GM12878 (cell line): ENCODE results near the gene ANOS1. TPM values are rescaled to one million over a fixed set of nuclear protein-coding genes. Genes with fewer than 3 reads are reported as not detected.

Experiments used
- ATAC-seq: fragments of 200-7000 bp; cut with Tn5 transposase; 3 replicates; pipeline ENCODE4 v1.9.1; 2020; ENCODE audit warnings: mild to moderate bottlenecking, moderate library complexity
- BruUV-seq: library from RNA; stranded (reverse); fragments of 400-500 nt; replicated peaks from 2 replicates; lab custom pipeline; 2021; lab: Mats Ljungman, UMichigan
- CTCF ChIA-PET: fragments of 300-600 bp; sonication (Branson Sonifier 250); formaldehyde crosslinking; extraction: SDS; loops from one replicate; lab custom pipeline; 2021; ENCODE audit warnings: inconsistent platforms; lab: Yijun Ruan, JAX
- POLR2A ChIA-PET: fragments of 350-600 bp; formaldehyde crosslinking; extraction: SDS; loops from one replicate; lab custom pipeline; 2021; ENCODE audit warnings: inconsistent platforms; lab: Charles Lee
- RAD21 ChIA-PET: fragments of 300-600 bp; sonication (Branson Sonifier 250); formaldehyde crosslinking; loops from one replicate; lab custom pipeline; 2023; ENCODE audit warnings: antibody characterized with exemption; ENCODE audit not compliant: unreplicated experiment; lab: Charles Lee
- SMC1A ChIA-PET: fragments of 300-600 bp; sonication (Branson Sonifier 250); formaldehyde crosslinking; loops from one replicate; lab custom pipeline; 2023; ENCODE audit not compliant: unreplicated experiment, uncharacterized antibody; lab: Charles Lee
- DNase-seq: peaks from one replicate; pipeline ENCODE4 v3.0.0-alpha.2; 2011; ENCODE audit warnings: low read depth, low spot score
- FAIRE-seq: peaks from 3 replicates; lab custom pipeline; 2011; peaks lifted over from hg19 to GRCh38; lab: Jason Lieb, UNC
- H2AFZ ChIP-seq: 2 replicates; pipeline ENCODE4 v1.6.0; 2011; ENCODE audit warnings: low read depth, low read length, control low read depth; ENCODE audit not compliant: control insufficient read depth
- H3K27ac ChIP-seq: 2 replicates; pipeline ENCODE4 v1.5.1; 2011; ENCODE audit warnings: control low read depth; ENCODE audit not compliant: control insufficient read depth, insufficient read depth
- H3K27me3 ChIP-seq, 2 experiments: replicated peaks in 1 of 2; 2 replicates each; pipeline versions ENCODE4 v1.6.0 to v1.6.1; 2011; ENCODE audit warnings: low read length in 1 of 2; ENCODE audit not compliant: control insufficient read depth in 2 of 2, insufficient read depth in 2 of 2
- H3K36me3 ChIP-seq, 2 experiments: 2 replicates each; pipeline ENCODE4 v1.5.1; 2011; ENCODE audit warnings: low read length in 1 of 2; ENCODE audit not compliant: control insufficient read depth in 2 of 2, insufficient read depth in 2 of 2
- H3K4me1 ChIP-seq: 2 replicates; pipeline ENCODE4 v1.6.1; 2011; ENCODE audit warnings: mild to moderate bottlenecking, low read length, moderate library complexity, mixed read lengths; ENCODE audit not compliant: control insufficient read depth, insufficient read depth
- H3K4me2 ChIP-seq: 2 replicates; pipeline ENCODE4 v1.6.0; 2011; ENCODE audit warnings: control low read depth; ENCODE audit not compliant: control insufficient read depth, insufficient read depth
- H3K4me3 ChIP-seq: fragments of 200-600 bp; sonication (generic); 2 replicates; pipeline ENCODE4 v1.5.1; 2016
- H3K79me2 ChIP-seq: 2 replicates; pipeline ENCODE4 v1.6.0; 2011; ENCODE audit warnings: low read length; ENCODE audit not compliant: control insufficient read depth, insufficient read depth
- H3K9ac ChIP-seq: 2 replicates; pipeline ENCODE4 v1.8.0; 2011; ENCODE audit warnings: low read length, control low read depth, mixed read lengths; ENCODE audit not compliant: control insufficient read depth, insufficient read depth
- H3K9me3 ChIP-seq: replicated peaks from 3 replicates; pipeline ENCODE4 v1.5.1; 2011; ENCODE audit warnings: mild to moderate bottlenecking, low read length; ENCODE audit not compliant: control insufficient read depth, insufficient read depth
- H4K20me1 ChIP-seq: 2 replicates; pipeline ENCODE4 v1.6.0; 2011; ENCODE audit not compliant: control insufficient read depth, insufficient read depth
- CHD1 ChIP-seq: IDR thresholded peaks from 2 replicates; pipeline ENCODE4 v1.6.1; 2012; ENCODE audit warnings: low read depth, low read length, improper control_type of control experiment
- IRF4 ChIP-seq: IDR thresholded peaks from 2 replicates; pipeline ENCODE4 v1.6.1; 2011; ENCODE audit warnings: low read depth, low read length
- NFXL1 ChIP-seq: fragments of 450-650 bp; IDR thresholded peaks from 2 replicates; pipeline ENCODE4 v1.6.1; 2017; ENCODE audit warnings: antibody characterized with exemption, mild to moderate bottlenecking, borderline replicate concordance
- NFYB ChIP-seq: IDR thresholded peaks from 2 replicates; pipeline ENCODE4 v1.6.1; 2011; ENCODE audit warnings: low read depth, mild to moderate bottlenecking, low read length, improper control_type of control experiment, moderate library complexity; ENCODE audit not compliant: insufficient read depth
- PKNOX1 ChIP-seq: fragments of 450-650 bp; IDR thresholded peaks from 2 replicates; pipeline ENCODE4 v1.6.1; 2016; ENCODE audit warnings: mild to moderate bottlenecking
- SREBF2 ChIP-seq: IDR thresholded peaks from 2 replicates; pipeline ENCODE4 v1.6.1; 2012; ENCODE audit warnings: mild to moderate bottlenecking, low read length
- SUPT20H ChIP-seq: IDR thresholded peaks from 2 replicates; pipeline ENCODE4 v1.6.1; 2011; ENCODE audit warnings: low read depth, mild to moderate bottlenecking, low read length, moderate library complexity, borderline replicate concordance; ENCODE audit not compliant: control insufficient read depth
- USF1 ChIP-seq: IDR thresholded peaks from 2 replicates; pipeline ENCODE4 v1.6.1; 2011; ENCODE audit warnings: borderline replicate concordance, low read depth, mild to moderate bottlenecking, moderate library complexity, mixed read lengths, low read length; ENCODE audit not compliant: insufficient read depth; ENCODE audit errors: extremely low read length
- ZBTB11 ChIP-seq: fragments of 450-650 bp; formaldehyde crosslinking; IDR thresholded peaks from 2 replicates; pipeline ENCODE4 v1.5.0; 2022; ENCODE audit warnings: mild to moderate bottlenecking, missing genetic modification characterization
- WGBS: methylation state at CpG from one replicate; pipeline ENCODE4 v1.1.6; 2016; ENCODE audit warnings: low lambda C conversion rate; ENCODE audit not compliant: insufficient replicate concordance, insufficient coverage; ENCODE audit errors: missing lambda C conversion rate; 5-methylcytosine and 5-hydroxymethylcytosine counted together
- in situ Hi-C: fragments of 300-500 bp; cut with MboI; formaldehyde crosslinking; loops from 9 replicates; pipeline ENCODE4 v1.14.3; 2018; ENCODE audit warnings: mixed read lengths
- intact Hi-C: fragments of 100-400 bp; cut with micrococcal nuclease; formaldehyde crosslinking; loops from one replicate; pipeline ENCODE4 v1.14.2; 2022; ENCODE audit not compliant: unreplicated experiment
- polyA plus RNA-seq, 11 experiments: library from polyadenylated mRNA; depleted of rRNA in 4 of 11; unstranded in 6 of 11; stranded (reverse) in 5 of 11; fragments of >200 nt; fragmentation: Nextera tagmentation in 4 of 11; fragmentation: Illumina TruSeq in 1 of 11; extraction: Ambion mirVana in 4 of 11; extraction: Trizol in 1 of 11; gene quantifications; 1 replicate in 1 of 11; 2 replicates in 10 of 11; pipeline versions ENCODE4 v1.2.1 to v1.2.3, GENCODE V29; 2011 to 2016; ENCODE audit warnings: inconsistent platforms in 2 of 11, missing spikeins in 2 of 11, low read depth in 1 of 11
- total RNA-seq, 4 experiments: library from RNA; depleted of rRNA in 3 of 4; stranded (reverse); fragments of >200 nt in 3 of 4; fragmentation: Illumina TruSeq in 1 of 4; extraction: Trizol in 1 of 4; gene quantifications; 2 replicates each; pipeline versions ENCODE4 v1.2.1 to v1.2.3, GENCODE V29; 2013 to 2021

The ANOS1 gene
- total and polyA plus RNA-seq, 10 of the 15 experiments (the other 5 are each of a cell fraction or from before 2014, with no cell fraction given), result under 0.01 to 4.0 (median 0.03) TPM; not detected in 3

- intact Hi-C loops (no loop called here), in situ Hi-C loops (no loop called here)
- ChIA-PET CTCF (no interaction called here), POLR2A (no interaction called here), RAD21 (no interaction called here), SMC1A (no interaction called here)
- FAIRE-seq (no peak), DNase-seq (no peak), ATAC-seq (no peak)
- no peak overlapping the region for H3K9ac ChIP-seq
- TF ChIP-seq PKNOX1, result no peak
- TF ChIP-seq ZBTB11 (CRISPR knock-in tag), result no peak
- no peak overlapping the region for H2AFZ ChIP-seq
- H4K20me1 ChIP-seq, result no peaks in the 10 kb centered on the region
- no peaks in the 10 kb centered on the region for H3K4me1 ChIP-seq
- no peak overlapping the region for H3K4me2 ChIP-seq
- no peak overlapping the region for H3K4me3 ChIP-seq
- no peaks in the 10 kb centered on the region for H3K79me2 ChIP-seq
- BruUV-seq, result no TSS peak
- H3K27me3 ChIP-seq, result no peaks in the 10 kb centered on the region
- no peaks in the 10 kb centered on the region for H3K9me3 ChIP-seq
- WGBS, result 54% methylated on average over 7 of the region's 7 CpGs
- H3K36me3 ChIP-seq, result no peaks in the 10 kb centered on the region
- no peak overlapping the region for H3K27ac ChIP-seq
Observed at GRCh38 chrX:8629871-8630270, 102.1 kb downstream of the ANOS1 start.

GRCh38 chrX:8627796-8628195 lies 104.1 kb downstream of the ANOS1 start:
- intact Hi-C loops, result no loop called here
- Histone ChIP-seq H3K27me3 (no peaks in the 10 kb centered on the region), H3K9me3 (no peaks in the 10 kb centered on the region), H3K36me3 (no peaks in the 10 kb centered on the region), H3K4me2 (no peak overlapping the region), H4K20me1 (no peaks in the 10 kb centered on the region), H3K4me3 (no peak overlapping the region), H3K4me1 (no peaks in the 10 kb centered on the region), H3K79me2 (no peaks in the 10 kb centered on the region), H3K9ac (no peak overlapping the region), H2AFZ (no peak overlapping the region), H3K27ac (no peak overlapping the region)
- no peak for DNase-seq
- no peak for ATAC-seq
- in situ Hi-C loops, result no loop called here
- BruUV-seq, result no TSS peak
- RAD21 ChIA-PET, result no interaction called here
- SMC1A ChIA-PET, result no interaction called here
- CTCF ChIA-PET, result interaction anchor here (1.0 kb wide), 1 partner anchor 9 kb away, joined by 3 read pairs; no protein-coding TSS in a partner anchor
- POLR2A ChIA-PET, result no interaction called here
- FAIRE-seq, result no peak
- no peak for TF ChIP-seq SREBF2
- TF ChIP-seq NFXL1, result no peak
- no peak for TF ChIP-seq IRF4
- TF ChIP-seq SUPT20H, result no peak
- TF ChIP-seq CHD1, result no peak
- no peak for TF ChIP-seq USF1
- no peak for TF ChIP-seq NFYB
